GM19438 (cell line): Measurements from ENCODE around the gene DNLZ.

Experiments
- ATAC-seq: cut with Tn5 transposase; IDR thresholded peaks from one replicate; pipeline ENCODE4 v1.9.1; 2021; ENCODE audit warnings: low read depth; ENCODE audit not compliant: unreplicated experiment

The DNLZ gene

GRCh38 chr9:136397643-136398042, 34.1 kb upstream of the DNLZ start:
- ATAC-seq = no peak

- no peak for ATAC-seq
Observed at GRCh38 chr9:136396219-136396515, 32.6 kb upstream of the DNLZ start.

GRCh38 chr9:136395345-136396218, 32.0 kb upstream of the DNLZ start:
- no peak for ATAC-seq

- ATAC-seq = no peak
Observed at GRCh38 chr9:136395020-136395340, 31.4 kb upstream of the DNLZ start.

GRCh38 chr9:136394312-136395019, 30.9 kb upstream of the DNLZ start:
- ATAC-seq = no peak

GRCh38 chr9:136393531-136393930, 30.0 kb upstream of the DNLZ start:
- no peak for ATAC-seq

- no peak for ATAC-seq
Observed at GRCh38 chr9:136392538-136393449, 29.2 kb upstream of the DNLZ start.

GRCh38 chr9:136391737-136392537, 28.4 kb upstream of the DNLZ start:
- ATAC-seq = no peak

- no peak for ATAC-seq
Observed at GRCh38 chr9:136389396-136389795, 25.9 kb upstream of the DNLZ start.

GRCh38 chr9:136387217-136387616, 23.7 kb upstream of the DNLZ start:
- no peak for ATAC-seq

GRCh38 chr9:136386018-136386417, 22.5 kb upstream of the DNLZ start:
- ATAC-seq = no peak

- ATAC-seq = no peak
Observed at GRCh38 chr9:136385015-136385414, 21.5 kb upstream of the DNLZ start.

GRCh38 chr9:136383436-136383835, 19.9 kb upstream of the DNLZ start:
- ATAC-seq = no peak

- no peak for ATAC-seq
Observed at GRCh38 chr9:136381966-136382513, 18.5 kb upstream of the DNLZ start.

GRCh38 chr9:136381311-136381710, 17.8 kb upstream of the DNLZ start:
- ATAC-seq = no peak

- ATAC-seq = no peak
Observed at GRCh38 chr9:136380381-136380780, 16.8 kb upstream of the DNLZ start.

GRCh38 chr9:136379891-136380290, 16.3 kb upstream of the DNLZ start:
- no peak for ATAC-seq

- no peak for ATAC-seq
Observed at GRCh38 chr9:136379401-136379800, 15.9 kb upstream of the DNLZ start.

GRCh38 chr9:136379003-136379287, 15.4 kb upstream of the DNLZ start:
- ATAC-seq = no peak
